HepG2 (cell line): ENCODE results near the gene RDH13. TPM values are rescaled to one million over a fixed set of nuclear protein-coding genes. Genes with fewer than 3 reads are reported as not detected.
"Not testable (repeated sequence)": the region's sequence is repeated elsewhere in the genome, so short reads cannot be mapped to it uniquely, and the experiment has no call there.

Source experiments
- ATAC-seq: fragments of 200-7000 bp; cut with Tn5 transposase; 3 replicates; pipeline ENCODE4 v1.9.1; 2020; ENCODE audit warnings: mild to moderate bottlenecking, moderate library complexity
- BruUV-seq: library from RNA; stranded (reverse); fragments of 400-500 nt; replicated peaks from 2 replicates; lab custom pipeline; 2021; lab: Mats Ljungman, UMichigan
- CTCF ChIA-PET: fragments of 300-600 bp; formaldehyde crosslinking; extraction: SDS; loops from one replicate; lab custom pipeline; 2021; ENCODE audit warnings: low total read pairs, inconsistent platforms, low intra/inter-chr PET ratio; lab: Yijun Ruan, JAX
- POLR2A ChIA-PET: fragments of 350-600 bp; sonication (Branson Sonifier 250); formaldehyde crosslinking; loops from one replicate; lab custom pipeline; 2020; ENCODE audit warnings: antibody characterized with exemption, inconsistent platforms; lab: Yijun Ruan, JAX
- DNase-seq: peaks from one replicate; pipeline ENCODE4 v3.0.0-alpha.2; 2015; ENCODE audit warnings: low spot score
- FAIRE-seq: peaks from 3 replicates; lab custom pipeline; 2011; peaks lifted over from hg19 to GRCh38; lab: Jason Lieb, UNC
- H2AFZ ChIP-seq: one replicate; pipeline ENCODE4 v1.6.1; 2011; ENCODE audit warnings: low read length, inconsistent platforms
- H3K27ac ChIP-seq: fragments of 300-600 bp; 3 replicates; pipeline ENCODE4 v1.8.0; 2011; ENCODE audit warnings: mixed run types, mild to moderate bottlenecking, mixed read lengths, low read length, inconsistent platforms; ENCODE audit not compliant: insufficient read depth; ENCODE audit errors: extremely low read length
- H3K27me3 ChIP-seq, 2 experiments: fragments of 200-600 bp in 1 of 2; 2 replicates in 1 of 2; 3 replicates in 1 of 2; pipeline versions ENCODE4 v1.6.0 to v1.8.0; 2011; ENCODE audit warnings: low read length in 2 of 2, mild to moderate bottlenecking in 2 of 2, moderate library complexity in 2 of 2, inconsistent platforms in 1 of 2; ENCODE audit not compliant: insufficient read depth in 2 of 2, control insufficient read depth in 1 of 2
- H3K36me3 ChIP-seq, 2 experiments: fragments of 200-600 bp in 1 of 2; replicated peaks in 1 of 2; 2 replicates in 1 of 2; 3 replicates in 1 of 2; pipeline versions ENCODE4 v1.5.1 to v1.8.0; 2011; ENCODE audit warnings: low read length in 2 of 2, inconsistent platforms in 1 of 2; ENCODE audit not compliant: insufficient read depth in 2 of 2, control insufficient read depth in 1 of 2
- H3K4me1 ChIP-seq: 2 replicates; pipeline ENCODE4 v1.5.1; 2012; ENCODE audit warnings: low read length, inconsistent platforms; ENCODE audit not compliant: insufficient read depth
- H3K4me2 ChIP-seq: 2 replicates; pipeline ENCODE4 v1.6.0; 2011; ENCODE audit warnings: low read depth, low read length, inconsistent platforms
- H3K4me3 ChIP-seq, 3 experiments: fragments of 200-600 bp in 1 of 3; sonication (generic), shearing (Covaris generic) in 1 of 3; replicated peaks in 1 of 3; 2 replicates each; pipeline ENCODE4 v1.5.1; 2011 to 2016; ENCODE audit warnings: low read length in 3 of 3, inconsistent platforms in 2 of 3, low read depth in 2 of 3, mild to moderate bottlenecking in 2 of 3, control low read depth in 1 of 3, mixed read lengths in 1 of 3; ENCODE audit not compliant: insufficient read depth in 1 of 3
- H3K79me2 ChIP-seq: one replicate; pipeline ENCODE4 v1.6.1; 2011; ENCODE audit warnings: low read length, inconsistent platforms; ENCODE audit not compliant: insufficient read depth
- H3K9ac ChIP-seq: 2 replicates; pipeline ENCODE4 v1.6.0; 2011; ENCODE audit warnings: mild to moderate bottlenecking, low read depth, low read length, inconsistent platforms; ENCODE audit not compliant: insufficient read depth
- H3K9me3 ChIP-seq: 2 replicates; pipeline ENCODE4 v1.5.1; 2012; ENCODE audit warnings: mild to moderate bottlenecking, low read length
- H4K20me1 ChIP-seq: 2 replicates; pipeline ENCODE4 v1.6.0; 2011; ENCODE audit warnings: inconsistent platforms, mild to moderate bottlenecking, low read length, moderate library complexity; ENCODE audit not compliant: insufficient read depth
- ATF7 ChIP-seq, 2 experiments: fragments of 450-650 bp in 1 of 2; sonication (generic) in 1 of 2; formaldehyde crosslinking in 1 of 2; IDR thresholded peaks; 2 replicates each; pipeline versions ENCODE4 v1.4.0 to v1.6.1; 2016 to 2020; ENCODE audit warnings: antibody characterized with exemption in 1 of 2, mild to moderate bottlenecking in 1 of 2, missing genetic modification reagents in 1 of 2
- BATF2 ChIP-seq: sonication (generic); formaldehyde crosslinking; IDR thresholded peaks from 2 replicates; pipeline ENCODE4 v1.8.0; 2022; ENCODE audit warnings: mild to moderate bottlenecking, missing genetic modification reagents, moderate library complexity
- CHD2 ChIP-seq: IDR thresholded peaks from 2 replicates; pipeline ENCODE4 v1.6.1; 2011; ENCODE audit warnings: low read depth, low read length, improper control_type of control experiment
- KDM5B ChIP-seq: sonication (generic); formaldehyde crosslinking; IDR thresholded peaks from 2 replicates; pipeline ENCODE4 v1.4.0; 2020; ENCODE audit warnings: missing genetic modification reagents, mild to moderate bottlenecking, borderline replicate concordance
- LCORL ChIP-seq, 2 experiments: fragments of 450-650 bp in 1 of 2; sonication (generic) in 1 of 2; formaldehyde crosslinking in 1 of 2; IDR thresholded peaks; 2 replicates each; pipeline versions ENCODE4 v1.5.0 to v1.6.1; 2017 to 2020; ENCODE audit warnings: antibody characterized with exemption in 1 of 2, missing genetic modification reagents in 1 of 2
- ZNF180 ChIP-seq: sonication (generic); formaldehyde crosslinking; IDR thresholded peaks from 2 replicates; pipeline ENCODE4 v1.4.0; 2020; ENCODE audit warnings: low read depth, missing genetic modification reagents, borderline replicate concordance
- ZNF318 ChIP-seq: sonication (generic); formaldehyde crosslinking; IDR thresholded peaks from 2 replicates; pipeline ENCODE4 v1.4.0; 2020; ENCODE audit warnings: mild to moderate bottlenecking, missing genetic modification reagents
- ZNF343 ChIP-seq: sonication (generic); formaldehyde crosslinking; IDR thresholded peaks from 2 replicates; pipeline ENCODE4 v1.4.0; 2020; ENCODE audit warnings: mild to moderate bottlenecking, missing genetic modification reagents
- ZNF616 ChIP-seq: sonication (generic); formaldehyde crosslinking; IDR thresholded peaks from 2 replicates; pipeline ENCODE4 v1.5.0; 2020; ENCODE audit warnings: low read depth, mild to moderate bottlenecking, missing genetic modification reagents
- WGBS: methylation state at CpG from one replicate; pipeline ENCODE4 v1.1.6; 2017; ENCODE audit warnings: low lambda C conversion rate; 5-methylcytosine and 5-hydroxymethylcytosine counted together
- in situ Hi-C: cut with HindIII; loops from 2 replicates; pipeline ENCODE4 v1.10.0; 2017; ENCODE audit warnings: low pct_unique_long_range_greater_than_20kb; ENCODE audit not compliant: extremely low pct_ligation_motif_present
- intact Hi-C: fragments of 100-400 bp; cut with micrococcal nuclease; formaldehyde crosslinking; loops from one replicate; pipeline ENCODE4 v1.10.0; 2022; ENCODE audit not compliant: unreplicated experiment
- polyA plus RNA-seq, 8 experiments: library from polyadenylated mRNA; depleted of rRNA in 3 of 8; stranded (reverse) in 7 of 8; unstranded in 1 of 8; fragments of >200 nt; fragmentation: Illumina TruSeq in 4 of 8; extraction: Trizol in 4 of 8; gene quantifications; 2 replicates each; pipeline versions ENCODE4 v1.2.1 to v1.2.3, GENCODE V29; 2011 to 2016; ENCODE audit warnings: low read depth in 4 of 8, missing spikeins in 1 of 8, mixed read lengths in 1 of 8; ENCODE audit not compliant: insufficient read depth in 1 of 8
- total RNA-seq, 5 experiments: library from RNA; depleted of rRNA; stranded (reverse); fragments of >200 nt; fragmentation: Illumina TruSeq; extraction: Trizol; gene quantifications; 2 replicates each; pipeline ENCODE4 v1.2.3, GENCODE V29; 2016; ENCODE audit warnings: low read depth in 1 of 5

RDH13 gene
- total and polyA plus RNA-seq, 2 of the 13 experiments (the other 11 are each of a cell fraction or from before 2014, with no cell fraction given): 13.4 to 21.5 TPM

DNA sequence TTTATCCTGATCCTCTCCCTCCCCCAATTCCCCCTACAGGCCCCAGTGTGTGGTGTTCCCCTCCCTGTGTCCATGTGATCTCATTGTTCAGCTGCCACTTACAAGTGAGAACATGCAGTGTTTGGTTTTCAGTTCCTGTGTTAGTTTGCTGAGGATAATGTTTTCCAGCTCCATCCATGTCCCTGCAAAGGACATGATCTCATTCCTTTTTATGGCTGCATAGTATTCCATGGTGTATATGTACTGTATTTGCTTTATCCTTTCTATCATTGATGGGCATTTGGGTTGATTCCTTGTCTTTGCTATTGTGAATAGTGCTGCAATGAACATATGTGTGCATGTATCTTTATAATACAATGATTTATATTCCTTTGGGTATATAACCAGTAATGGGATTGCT, 42.6 kb downstream of the RDH13 start:
- BruUV-seq, CTCF ChIA-PET, in situ Hi-C loops: not testable (repeated sequence)

DNA sequence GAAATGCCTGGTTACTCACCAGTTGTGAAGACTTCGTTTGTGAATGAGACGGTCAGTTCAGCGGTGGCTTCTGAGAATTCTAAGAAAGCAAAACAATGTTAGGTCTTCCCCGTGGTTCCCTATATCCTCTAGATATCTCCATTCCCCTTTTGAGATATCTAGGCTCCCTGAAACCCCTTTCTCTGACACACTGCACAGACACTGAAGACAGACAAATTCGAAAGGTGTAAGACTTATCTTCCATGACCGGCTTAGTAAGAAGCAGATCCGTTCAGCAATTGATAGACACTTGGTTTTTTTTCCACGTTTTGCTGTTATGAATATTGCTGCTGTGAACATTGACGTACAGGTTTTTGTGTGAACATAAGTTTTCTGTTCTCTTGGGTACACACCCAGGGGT, 44.3 kb downstream of the RDH13 start:
- H3K27me3 ChIP-seq: peaks cover 3 to 15% of the 10 kb centered on the region in 2 experiments; a peak in 4 of 5 replicates
- H2AFZ ChIP-seq: no peak overlapping the region
- no peak overlapping the region for H3K4me3 ChIP-seq
- no peak overlapping the region for H3K27ac ChIP-seq
- no peak for DNase-seq
- no peak overlapping the region for H3K9ac ChIP-seq
- no peak overlapping the region for H3K4me2 ChIP-seq
- no peak for FAIRE-seq
- BruUV-seq: no TSS peak
- H3K79me2 ChIP-seq: no peaks in the 10 kb centered on the region
- no peaks in the 10 kb centered on the region for H4K20me1 ChIP-seq
- ATAC-seq: no peak
- 38% methylated on average over 9 of the region's 9 CpGs for WGBS
- intact Hi-C loops: no loop called here
- no peaks in the 10 kb centered on the region for H3K36me3 ChIP-seq
- ChIA-PET CTCF (no interaction called here), POLR2A (no interaction called here)
- H3K9me3 ChIP-seq: no peaks in the 10 kb centered on the region
- in situ Hi-C loops: no loop called here
- no peaks in the 10 kb centered on the region for H3K4me1 ChIP-seq
- TF ChIP-seq KDM5B (CRISPR knock-in tag) (no peak), ZNF616 (CRISPR knock-in tag) (no peak), LCORL (IDR thresholded peaks at IDR 0.05) (no peak), LCORL (CRISPR knock-in tag; IDR thresholded peaks at IDR 0.05) (no peak), ATF7 (IDR thresholded peaks at IDR 0.05) (no peak), ATF7 (CRISPR knock-in tag; IDR thresholded peaks at IDR 0.05) (no peak), ZNF343 (CRISPR knock-in tag) (no peak), ZNF318 (no peak), BATF2 (CRISPR knock-in tag) (no peak), ZNF180 (CRISPR knock-in tag) (no peak), CHD2 (no peak)

More for the DNA sequence above, 42.6 kb downstream of the RDH13 start:
- DNase-seq, FAIRE-seq, H3K4me2 ChIP-seq, H3K79me2 ChIP-seq, H4K20me1 ChIP-seq, H3K9ac ChIP-seq, ATAC-seq, H3K9me3 ChIP-seq, intact Hi-C loops, H3K4me3 ChIP-seq, H3K27me3 ChIP-seq, H3K36me3 ChIP-seq, POLR2A ChIA-PET, H2AFZ ChIP-seq, H3K4me1 ChIP-seq, H3K27ac ChIP-seq: not testable (repeated sequence)
